Measurements from ENCODE around the gene CHN2. TPM values are rescaled to one million over a fixed set of nuclear protein-coding genes. Genes with fewer than 3 reads are reported as not detected.
"Not testable (repeated sequence)": the region's sequence is repeated elsewhere in the genome, so short reads cannot be mapped to it uniquely, and the experiment has no call there.

CHN2 gene
- total RNA-seq, 1 donor from 2014 or later, result 0.73 TPM

DNA sequence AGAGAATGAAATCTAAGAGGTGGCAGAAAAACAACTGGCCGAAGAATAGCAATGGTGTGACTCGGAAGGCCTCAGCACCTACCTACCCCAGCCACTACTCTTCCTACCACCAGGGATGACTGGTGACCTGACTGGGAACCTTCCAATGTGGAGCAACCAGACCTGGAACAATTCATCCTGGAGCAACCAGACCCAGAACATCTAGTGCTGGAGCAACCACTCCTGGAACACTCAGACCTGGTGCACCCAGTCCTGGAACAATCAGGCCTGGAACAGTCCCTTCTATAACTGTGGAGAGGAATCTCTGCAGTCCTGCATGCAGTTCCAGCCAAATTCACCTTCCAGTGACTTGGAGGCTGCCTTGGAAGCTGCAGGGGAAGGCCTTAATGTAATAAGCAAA, 18.2 kb downstream of the CHN2 start:
- not testable (repeated sequence) for H3K9me3 Mint-ChIP-seq; H3K4me3 Mint-ChIP-seq (ENCODE audit: low read depth); DNase-seq (ENCODE audit: low spot score); H3K27ac Mint-ChIP-seq; H3K27me3 Mint-ChIP-seq (ENCODE audit: low read depth); H3K4me1 Mint-ChIP-seq (ENCODE audit: low read depth); H3K36me3 Mint-ChIP-seq (ENCODE audit: low read depth)
- intact Hi-C loops (cut with micrococcal nuclease), result loop anchor here (10.0 kb wide), 1 partner anchor 132 kb away; no protein-coding TSS in a partner anchor

DNA sequence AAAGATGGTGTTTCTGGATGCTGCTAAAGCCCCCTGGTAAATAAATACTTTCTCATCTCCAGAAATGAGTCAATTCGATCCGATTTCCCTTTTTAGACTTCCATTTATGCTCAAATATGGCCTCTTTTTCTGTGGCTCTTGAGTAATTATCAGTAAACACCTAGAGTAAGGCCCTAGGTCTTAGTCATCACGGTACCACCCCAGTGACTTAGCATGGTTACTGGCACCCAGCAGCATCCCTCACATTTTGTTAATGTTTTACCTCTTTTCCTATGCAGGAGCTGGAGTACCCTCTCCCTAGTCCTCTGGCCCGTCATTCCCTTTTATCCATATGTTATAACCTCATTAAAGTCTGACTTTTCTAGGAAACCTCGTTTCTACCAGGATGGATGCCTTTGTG, 19.5 kb downstream of the CHN2 start:
- DNase-seq (ENCODE audit: low spot score), result no peak
- no peaks in the 10 kb centered on the region for H3K4me1 Mint-ChIP-seq (ENCODE audit: low read depth)
- no peak overlapping the region for H3K4me3 Mint-ChIP-seq (ENCODE audit: low read depth)
- peaks cover 8% of the 10 kb centered on the region for H3K27me3 Mint-ChIP-seq (ENCODE audit: low read depth)
- no peaks in the 10 kb centered on the region for H3K36me3 Mint-ChIP-seq (ENCODE audit: low read depth)
- intact Hi-C loops (cut with micrococcal nuclease), result loop anchor here (10.0 kb wide), 1 partner anchor 131 kb away; no protein-coding TSS in a partner anchor
- no peak overlapping the region for H3K27ac Mint-ChIP-seq
- H3K9me3 Mint-ChIP-seq, result no peaks in the 10 kb centered on the region

DNA sequence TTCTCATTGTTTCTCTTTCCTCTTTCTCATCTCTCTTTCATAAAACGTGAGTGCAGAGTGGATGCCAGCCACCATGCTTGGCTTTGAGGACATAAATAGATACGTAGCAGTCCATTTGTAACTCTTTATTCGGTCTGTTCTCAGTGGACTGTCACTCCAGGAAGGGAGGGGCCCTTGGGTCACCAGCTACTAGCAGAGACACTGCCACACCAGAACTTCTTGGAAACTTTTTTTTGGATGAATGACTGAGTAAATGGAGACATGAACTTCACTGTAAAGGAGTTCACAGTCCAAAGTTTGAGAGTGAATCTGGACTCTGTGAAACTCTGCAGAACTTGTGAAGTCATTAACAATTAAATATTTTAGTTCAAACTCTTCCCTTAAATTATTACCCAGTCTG, 20.2 kb downstream of the CHN2 start:
- Mint-ChIP-seq H3K9me3 (no peaks in the 10 kb centered on the region), H3K4me1 (ENCODE audit: low read depth) (no peaks in the 10 kb centered on the region), H3K27ac (no peak overlapping the region), H3K36me3 (ENCODE audit: low read depth) (no peaks in the 10 kb centered on the region), H3K4me3 (ENCODE audit: low read depth) (no peak overlapping the region), H3K27me3 (ENCODE audit: low read depth) (peaks cover 8% of the 10 kb centered on the region)
- intact Hi-C loops (cut with micrococcal nuclease), result loop anchor here (10.0 kb wide), 1 partner anchor 130 kb away; no protein-coding TSS in a partner anchor
- DNase-seq (ENCODE audit: low spot score), result no peak

DNA sequence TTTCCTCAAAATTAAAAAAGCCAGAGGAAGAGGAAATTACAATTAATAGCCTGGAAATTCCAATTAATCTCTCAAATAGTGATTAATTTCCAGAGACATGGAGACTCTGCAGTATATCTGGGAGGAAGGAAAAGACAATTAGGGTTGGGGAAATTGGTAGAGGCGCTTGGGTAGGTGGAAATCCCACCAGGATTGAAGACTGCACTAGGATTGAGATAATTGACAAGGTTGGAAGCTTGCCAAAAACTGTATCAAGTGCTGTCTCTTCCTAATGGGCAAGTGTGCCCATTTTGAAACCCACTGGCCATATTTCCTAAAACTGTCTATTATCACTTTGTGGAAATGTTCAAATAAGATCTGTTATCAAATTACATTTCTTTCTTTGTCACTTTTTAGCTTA, 21.6 kb downstream of the CHN2 start:
- Mint-ChIP-seq H3K9me3 (no peaks in the 10 kb centered on the region), H3K4me3 (ENCODE audit: low read depth) (no peak overlapping the region), H3K4me1 (ENCODE audit: low read depth) (no peaks in the 10 kb centered on the region), H3K27ac (no peak overlapping the region), H3K36me3 (ENCODE audit: low read depth) (no peaks in the 10 kb centered on the region), H3K27me3 (ENCODE audit: low read depth) (peaks cover 8% of the 10 kb centered on the region)
- intact Hi-C loops (cut with micrococcal nuclease), result loop anchor here (10.0 kb wide), 1 partner anchor 129 kb away; no protein-coding TSS in a partner anchor
- DNase-seq (ENCODE audit: low spot score), result no peak

DNA sequence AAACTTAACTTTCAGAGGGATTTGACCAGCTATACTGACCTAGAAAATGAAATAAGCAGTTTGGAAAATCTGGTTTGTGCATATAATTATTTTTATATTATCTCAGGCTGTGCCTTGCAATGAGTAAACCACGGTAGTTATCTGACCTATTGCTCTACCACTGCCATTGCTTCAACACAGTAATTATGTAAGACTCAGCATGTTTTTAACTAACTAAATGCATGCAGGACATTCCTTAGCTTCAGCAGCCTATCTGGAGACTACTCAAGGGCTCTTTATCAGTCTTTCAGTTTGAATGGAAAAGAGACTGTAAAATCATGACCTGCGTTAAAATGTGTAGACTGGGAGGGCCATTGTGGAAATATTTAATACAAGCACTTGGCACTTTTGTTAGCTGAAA, 22.5 kb downstream of the CHN2 start:
- Mint-ChIP-seq H3K27me3 (ENCODE audit: low read depth) (peaks cover 8% of the 10 kb centered on the region), H3K36me3 (ENCODE audit: low read depth) (no peaks in the 10 kb centered on the region), H3K27ac (no peak overlapping the region), H3K4me1 (ENCODE audit: low read depth) (no peaks in the 10 kb centered on the region), H3K9me3 (no peaks in the 10 kb centered on the region), H3K4me3 (ENCODE audit: low read depth) (no peak overlapping the region)
- intact Hi-C loops (cut with micrococcal nuclease), result loop anchor here (10.0 kb wide), 1 partner anchor 128 kb away; no protein-coding TSS in a partner anchor
- no peak for DNase-seq (ENCODE audit: low spot score)

DNA sequence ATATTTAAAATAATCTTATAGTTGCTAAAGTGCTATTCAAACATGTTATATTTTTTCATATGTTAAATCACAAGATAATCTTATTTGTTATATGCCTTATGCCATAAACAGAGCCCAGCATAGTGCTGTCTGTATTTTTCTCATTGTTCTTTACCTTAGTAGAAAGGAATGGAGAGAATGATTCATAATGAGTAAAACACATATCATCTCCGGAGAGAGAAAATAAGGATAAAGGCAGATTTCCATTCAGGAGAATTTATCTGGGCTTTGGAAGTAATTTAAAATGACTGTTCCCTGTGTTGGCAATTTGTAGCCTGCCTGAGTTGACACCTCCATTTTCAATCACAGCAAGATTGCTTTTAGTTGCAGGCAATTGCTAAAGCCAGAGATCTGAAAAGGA, 30.2 kb downstream of the CHN2 start:
- intact Hi-C loops (cut with micrococcal nuclease), result no loop called here
- Mint-ChIP-seq H3K36me3 (ENCODE audit: low read depth) (no peaks in the 10 kb centered on the region), H3K9me3 (no peaks in the 10 kb centered on the region), H3K4me3 (ENCODE audit: low read depth) (no peak overlapping the region), H3K27ac (no peak overlapping the region), H3K4me1 (ENCODE audit: low read depth) (no peaks in the 10 kb centered on the region), H3K27me3 (ENCODE audit: low read depth) (peaks cover 17% of the 10 kb centered on the region)
- no peak for DNase-seq (ENCODE audit: low spot score)

DNA sequence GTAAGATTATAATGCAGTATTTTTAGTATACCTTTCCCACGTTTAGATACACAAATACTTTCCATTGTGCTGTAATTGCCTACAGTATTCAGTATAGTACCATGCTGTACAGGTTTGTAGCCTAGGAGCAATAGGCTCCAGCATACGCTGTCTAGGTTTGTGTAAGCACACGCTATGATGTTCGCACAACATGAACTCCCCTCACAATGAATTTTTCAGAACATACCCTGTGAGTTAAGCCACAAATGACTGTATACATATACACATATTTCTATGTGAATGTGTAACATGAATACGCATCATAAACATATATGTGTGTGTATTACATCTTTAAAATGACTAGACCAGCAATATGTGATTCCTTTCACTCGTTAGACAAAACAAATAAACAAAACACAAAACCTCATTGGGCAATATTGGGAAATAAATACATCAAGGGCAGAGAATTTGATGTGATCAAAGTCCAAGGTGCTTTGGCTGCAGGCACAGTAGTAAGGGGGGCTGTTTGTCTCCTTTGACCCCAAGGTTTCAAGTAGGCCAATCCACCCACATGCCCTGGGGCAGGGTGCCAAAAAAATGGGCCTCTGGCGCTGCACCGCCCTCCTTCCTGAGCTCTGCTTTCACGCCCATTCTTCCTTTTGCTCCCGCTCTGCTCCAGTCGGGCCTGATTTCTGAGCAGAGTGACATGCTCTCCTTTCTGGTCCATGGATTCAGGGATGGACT, 33.9 kb downstream of the CHN2 start:
- H3K27ac Mint-ChIP-seq, result no peak overlapping the region
- no peak for DNase-seq (ENCODE audit: low spot score)
- intact Hi-C loops (cut with micrococcal nuclease), result no loop called here
- peaks cover under 1% of the 10 kb centered on the region for H3K4me1 Mint-ChIP-seq (ENCODE audit: low read depth)
- no peaks in the 10 kb centered on the region for H3K36me3 Mint-ChIP-seq (ENCODE audit: low read depth)
- H3K4me3 Mint-ChIP-seq (ENCODE audit: low read depth), result no peak overlapping the region
- no peaks in the 10 kb centered on the region for H3K9me3 Mint-ChIP-seq
- H3K27me3 Mint-ChIP-seq (ENCODE audit: low read depth), result peaks cover 27% of the 10 kb centered on the region

DNA sequence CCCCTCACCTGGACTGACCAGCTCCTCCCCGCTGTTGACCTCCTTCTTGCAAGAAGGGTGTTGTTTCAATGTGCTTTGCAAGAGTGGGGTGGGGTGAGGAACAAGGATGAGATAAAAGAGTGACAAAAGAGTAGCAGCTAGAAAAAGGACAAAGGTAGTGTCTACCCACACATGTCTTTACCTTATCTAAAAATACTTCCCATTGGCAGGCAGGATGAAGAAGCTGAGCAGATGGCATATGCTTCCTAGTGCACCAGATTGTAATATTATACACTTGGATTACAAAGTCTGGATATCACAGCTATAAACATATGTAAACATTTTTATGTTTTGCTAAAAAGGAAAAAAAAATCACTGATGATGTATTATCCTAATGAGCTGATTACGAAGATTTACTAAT, 34.5 kb downstream of the CHN2 start:
- Mint-ChIP-seq H3K27ac (no peak overlapping the region), H3K27me3 (ENCODE audit: low read depth) (peaks cover 24% of the 10 kb centered on the region), H3K4me1 (ENCODE audit: low read depth) (peaks cover 2% of the 10 kb centered on the region), H3K4me3 (ENCODE audit: low read depth) (no peak overlapping the region), H3K9me3 (no peaks in the 10 kb centered on the region), H3K36me3 (ENCODE audit: low read depth) (no peaks in the 10 kb centered on the region)
- DNase-seq (ENCODE audit: low spot score), result no peak
- intact Hi-C loops (cut with micrococcal nuclease), result no loop called here

DNA sequence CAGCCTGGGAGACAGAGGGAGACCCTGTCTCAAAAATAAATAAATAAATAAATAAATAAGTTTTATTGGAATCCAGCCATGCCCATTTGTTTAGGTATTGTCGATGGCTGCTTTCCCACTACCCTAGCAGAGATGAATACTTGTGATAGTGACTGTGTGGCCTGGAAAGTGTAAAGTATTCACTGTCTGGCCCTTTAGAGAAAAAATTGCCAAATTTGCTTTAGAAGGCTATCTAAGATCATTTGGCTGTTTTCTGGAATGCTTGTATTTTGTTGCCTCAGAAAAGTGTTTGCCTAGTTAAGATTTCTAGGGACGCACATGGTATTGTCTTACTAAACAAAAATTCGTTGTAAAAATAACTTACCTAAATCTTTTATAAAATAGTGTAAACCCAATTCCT, 35.4 kb downstream of the CHN2 start:
- H3K4me3 Mint-ChIP-seq (ENCODE audit: low read depth), result no peak overlapping the region
- no peak for DNase-seq (ENCODE audit: low spot score)
- H3K27me3 Mint-ChIP-seq (ENCODE audit: low read depth), result peaks cover 24% of the 10 kb centered on the region
- no peaks in the 10 kb centered on the region for H3K9me3 Mint-ChIP-seq
- H3K4me1 Mint-ChIP-seq (ENCODE audit: low read depth), result peaks cover 11% of the 10 kb centered on the region
- no peaks in the 10 kb centered on the region for H3K36me3 Mint-ChIP-seq (ENCODE audit: low read depth)
- no peak overlapping the region for H3K27ac Mint-ChIP-seq
- intact Hi-C loops (cut with micrococcal nuclease), result no loop called here

DNA sequence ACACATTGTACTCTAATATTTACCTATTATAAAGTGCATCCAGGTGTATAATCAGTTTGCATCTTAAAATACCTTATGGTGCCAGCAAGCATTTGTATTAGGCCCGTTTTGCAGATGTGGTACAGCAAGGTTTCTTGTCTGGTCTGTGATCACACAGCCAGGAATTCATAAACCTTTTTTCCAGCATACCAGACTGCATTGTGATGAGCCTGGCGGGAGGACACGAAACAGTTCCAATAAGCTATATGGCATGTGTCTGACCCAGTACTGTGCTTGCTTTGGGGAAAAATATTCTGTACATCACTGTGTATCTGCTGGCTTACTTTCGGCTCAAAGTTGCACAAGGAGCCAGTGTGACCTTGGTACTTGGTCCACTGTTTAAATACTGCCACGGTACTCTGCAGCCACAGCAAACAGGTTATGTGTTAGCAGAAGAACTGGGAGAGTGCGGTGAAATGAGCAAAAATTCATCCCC, 36.3 kb downstream of the CHN2 start:
- no peak overlapping the region for H3K27ac Mint-ChIP-seq
- intact Hi-C loops (cut with micrococcal nuclease), result no loop called here
- no peak for DNase-seq (ENCODE audit: low spot score)
- H3K4me1 Mint-ChIP-seq (ENCODE audit: low read depth), result peaks cover 13% of the 10 kb centered on the region
- H3K36me3 Mint-ChIP-seq (ENCODE audit: low read depth), result no peaks in the 10 kb centered on the region
- H3K9me3 Mint-ChIP-seq, result no peaks in the 10 kb centered on the region
- no peak overlapping the region for H3K4me3 Mint-ChIP-seq (ENCODE audit: low read depth)
- H3K27me3 Mint-ChIP-seq (ENCODE audit: low read depth), result peaks cover 24% of the 10 kb centered on the region

DNA sequence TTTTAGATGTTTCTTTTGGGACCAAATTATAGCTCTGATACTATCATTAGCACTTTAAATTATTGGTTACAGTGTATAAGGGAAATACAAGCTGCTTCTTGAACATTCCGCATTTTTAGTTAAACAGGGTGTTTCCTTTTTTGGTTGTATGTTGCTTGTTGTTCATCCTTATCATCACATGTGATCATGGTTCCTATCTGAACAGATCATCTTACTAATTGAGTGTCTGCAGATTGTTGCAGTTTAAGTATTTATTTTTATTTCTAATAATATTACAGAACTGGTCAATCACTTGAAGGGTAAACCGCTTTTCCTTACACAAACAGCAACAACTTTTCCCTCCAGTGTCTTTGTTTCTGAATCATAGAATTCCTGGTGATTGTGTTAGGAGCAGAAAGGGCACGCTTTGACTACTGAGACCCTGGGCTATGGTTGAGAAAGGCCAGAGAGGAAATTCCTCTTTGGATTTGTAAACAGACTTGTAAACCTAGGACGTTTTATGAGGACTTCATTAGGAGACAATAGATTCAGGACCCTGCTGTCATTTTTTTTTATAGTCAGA, 37.2 kb downstream of the CHN2 start:
- peaks cover 13% of the 10 kb centered on the region for H3K4me1 Mint-ChIP-seq (ENCODE audit: low read depth)
- H3K27me3 Mint-ChIP-seq (ENCODE audit: low read depth), result peaks cover 24% of the 10 kb centered on the region
- H3K36me3 Mint-ChIP-seq (ENCODE audit: low read depth), result no peaks in the 10 kb centered on the region
- H3K27ac Mint-ChIP-seq, result no peak overlapping the region
- no peak overlapping the region for H3K4me3 Mint-ChIP-seq (ENCODE audit: low read depth)
- intact Hi-C loops (cut with micrococcal nuclease), result no loop called here
- no peaks in the 10 kb centered on the region for H3K9me3 Mint-ChIP-seq
- DNase-seq (ENCODE audit: low spot score), result no peak

DNA sequence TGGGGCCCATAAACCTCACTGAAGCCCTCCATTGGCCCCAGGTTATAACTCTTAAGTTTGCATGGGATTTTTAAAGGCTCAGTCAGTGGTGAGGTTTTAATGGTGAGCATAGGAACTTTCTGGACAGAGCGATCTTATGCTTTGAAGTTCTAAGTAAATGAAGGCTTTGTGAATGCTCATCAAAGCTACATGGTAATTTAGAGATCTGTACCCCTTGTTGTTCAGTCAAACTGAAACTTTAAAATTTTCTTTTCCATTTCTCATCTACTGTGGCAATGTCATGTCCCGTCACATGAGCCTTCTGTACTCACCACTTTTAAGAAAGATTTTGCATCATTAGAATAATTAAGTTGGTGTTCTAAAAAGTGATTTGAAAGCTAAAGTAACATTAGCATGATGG, 39.9 kb downstream of the CHN2 start:
- no peak overlapping the region for H3K27ac Mint-ChIP-seq
- H3K9me3 Mint-ChIP-seq, result no peaks in the 10 kb centered on the region
- no peak for DNase-seq (ENCODE audit: low spot score)
- H3K4me1 Mint-ChIP-seq (ENCODE audit: low read depth), result peaks cover 13% of the 10 kb centered on the region
- H3K27me3 Mint-ChIP-seq (ENCODE audit: low read depth), result peaks cover 34% of the 10 kb centered on the region
- intact Hi-C loops (cut with micrococcal nuclease), result loop anchor here (1.0 kb wide), 1 partner anchor 10 kb away; no protein-coding TSS in a partner anchor
- H3K4me3 Mint-ChIP-seq (ENCODE audit: low read depth), result no peak overlapping the region
- no peaks in the 10 kb centered on the region for H3K36me3 Mint-ChIP-seq (ENCODE audit: low read depth)

DNA sequence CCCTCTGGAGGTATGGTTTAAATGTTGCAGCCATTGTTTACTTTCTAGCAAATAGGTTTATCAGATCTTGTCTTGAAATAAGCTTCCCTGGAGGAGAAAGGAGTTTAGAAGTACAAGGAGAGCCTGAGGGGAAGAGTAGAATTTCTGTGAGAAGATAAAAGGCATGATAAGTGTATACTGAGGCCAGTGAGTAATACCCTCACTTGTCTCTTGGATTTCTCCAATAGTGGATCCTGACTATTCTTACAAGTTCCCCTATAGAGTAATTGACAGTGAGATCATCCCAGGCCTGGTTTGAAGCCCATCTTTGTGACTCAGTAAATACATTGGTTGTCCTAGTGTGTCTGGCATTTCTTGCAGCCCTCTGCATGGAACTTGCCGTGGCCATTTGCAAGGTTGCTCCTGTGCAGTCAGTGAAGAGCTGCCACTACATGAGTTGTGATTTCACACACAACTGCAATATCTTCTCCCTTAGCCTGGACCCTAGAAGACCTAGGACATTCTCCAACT, 41.6 kb downstream of the CHN2 start:
- Mint-ChIP-seq H3K9me3 (no peaks in the 10 kb centered on the region), H3K27me3 (ENCODE audit: low read depth) (peaks cover 40% of the 10 kb centered on the region), H3K36me3 (ENCODE audit: low read depth) (no peaks in the 10 kb centered on the region), H3K4me3 (ENCODE audit: low read depth) (no peak overlapping the region), H3K4me1 (ENCODE audit: low read depth) (peaks cover 13% of the 10 kb centered on the region), H3K27ac (no peak overlapping the region)
- no peak for DNase-seq (ENCODE audit: low spot score)
- intact Hi-C loops (cut with micrococcal nuclease), result no loop called here
